H1 (cell line): ENCODE measurements around the gene FOXI3. TPM values are rescaled to one million over a fixed set of nuclear protein-coding genes. Genes with fewer than 3 reads are reported as not detected.

ENCODE experiments used
- polyA plus RNA-seq, 7 experiments: library from polyadenylated mRNA; depleted of rRNA in 3 of 7; stranded (reverse) in 5 of 7; unstranded in 2 of 7; fragments of >200 nt in 5 of 7; fragments of 200-250 nt in 2 of 7; gene quantifications; 1 replicate in 5 of 7; 2 replicates in 1 of 7; 4 replicates in 1 of 7; pipeline versions ENCODE4 v1.2.1 to v1.2.3, GENCODE V29; 2011 to 2013; ENCODE audit warnings: missing spikeins in 2 of 7, mixed read lengths in 2 of 7
- total RNA-seq: library from RNA; stranded (reverse); fragmentation: NEBNext Ultra II Directional; extraction: Animal tissue kit (Norgen Biotek cat#: 25700); gene quantifications from 2 replicates; pipeline ENCODE4 v1.2.1, GENCODE V29; 2021
- TF ChIP-seq, protein P1 (sequence below): IDR thresholded peaks from 2 replicates; pipeline ENCODE4 v1.6.1; 2011; ENCODE audit warnings: low read length, improper control_type of control experiment

Gene FOXI3
- total and polyA plus RNA-seq, 2 of the 8 experiments (the other 6 are each of a cell fraction or from before 2014, with no cell fraction given): 6.8 to 15.9 TPM

DNA sequence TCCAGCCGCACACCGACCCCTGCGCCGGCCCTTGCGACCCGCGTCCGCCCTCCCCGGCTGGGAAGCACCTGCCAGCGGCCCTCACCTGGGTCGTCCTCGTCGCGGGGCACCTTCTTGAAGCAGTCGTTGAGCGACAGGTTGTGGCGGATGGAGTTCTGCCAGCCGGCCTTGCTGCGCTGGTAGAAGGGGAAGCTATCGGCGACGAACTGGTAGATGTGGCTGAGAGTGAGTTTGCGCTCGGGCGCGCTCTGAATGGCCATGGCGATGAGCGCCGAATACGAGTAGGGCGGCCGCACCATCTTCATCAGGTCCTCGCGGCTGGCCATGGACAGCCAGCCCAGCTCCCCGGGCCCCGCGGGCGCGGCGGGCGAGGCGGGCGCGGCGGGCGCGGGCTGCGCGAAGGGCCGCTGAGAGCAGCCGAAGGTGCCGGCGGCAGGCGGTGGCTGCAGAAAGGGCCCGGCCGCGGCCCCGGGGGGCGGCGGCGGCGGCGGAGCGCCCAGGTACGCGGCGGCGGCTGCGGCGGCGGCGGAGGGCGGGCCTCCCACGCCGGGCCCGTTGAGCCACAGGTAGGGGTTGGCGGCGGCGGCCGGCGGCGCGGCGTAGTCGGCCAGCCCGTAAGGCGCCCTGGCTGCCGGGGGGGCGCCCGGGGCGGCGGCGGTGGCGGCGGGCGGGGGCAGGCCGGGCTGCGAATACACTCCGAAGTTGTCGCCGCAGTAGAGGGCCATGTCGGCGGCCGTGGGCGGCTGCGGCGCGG is 505 bp downstream of the FOXI3 start (continued):
- TF ChIP-seq, protein P1, sequence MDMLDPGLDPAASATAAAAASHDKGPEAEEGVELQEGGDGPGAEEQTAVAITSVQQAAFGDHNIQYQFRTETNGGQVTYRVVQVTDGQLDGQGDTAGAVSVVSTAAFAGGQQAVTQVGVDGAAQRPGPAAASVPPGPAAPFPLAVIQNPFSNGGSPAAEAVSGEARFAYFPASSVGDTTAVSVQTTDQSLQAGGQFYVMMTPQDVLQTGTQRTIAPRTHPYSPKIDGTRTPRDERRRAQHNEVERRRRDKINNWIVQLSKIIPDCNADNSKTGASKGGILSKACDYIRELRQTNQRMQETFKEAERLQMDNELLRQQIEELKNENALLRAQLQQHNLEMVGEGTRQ: no peak
